Ramos (cell line): ENCODE measurements around the gene SLC45A2.
"Not testable (repeated sequence)": the region's sequence is repeated elsewhere in the genome, so short reads cannot be mapped to it uniquely, and the experiment has no call there.

Experiments
- in situ Hi-C: fragments of 300-500 bp; cut with MboI; formaldehyde crosslinking; loops from one replicate; pipeline ENCODE4 v1.14.3; 2022; ENCODE audit warnings: low sequenced_read_pairs; ENCODE audit not compliant: unreplicated experiment

The SLC45A2 gene

GRCh38 chr5:33984671-33985124 is at the start of gene SLC45A2:
Gene SLC45A2 (minus strand): TSS chr5:33984693. CDS start chr5:33984583, 110 bp downstream.
- in situ Hi-C loops: no loop called here

- in situ Hi-C loops: no loop called here
These were observed 47.5 kb upstream of the SLC45A2 start for GRCh38 chr5:34031966-34032365.

GRCh38 chr5:34031117-34031516 is 46.6 kb upstream of the SLC45A2 start:
- in situ Hi-C loops: no loop called here

- in situ Hi-C loops: not testable (repeated sequence)
These were observed 46.1 kb upstream of the SLC45A2 start for GRCh38 chr5:34030585-34030984.

GRCh38 chr5:34030048-34030447 is 45.6 kb upstream of the SLC45A2 start:
- in situ Hi-C loops: no loop called here

GRCh38 chr5:34028349-34028748 is 43.9 kb upstream of the SLC45A2 start:
- in situ Hi-C loops: no loop called here

- in situ Hi-C loops: no loop called here
These were observed 41.7 kb upstream of the SLC45A2 start for GRCh38 chr5:34026089-34026761.

- in situ Hi-C loops: loop anchor here (25.0 kb wide), 1 partner anchor 440 kb away; no protein-coding TSS in a partner anchor
These were observed 37.7 kb upstream of the SLC45A2 start for GRCh38 chr5:34022121-34022705.

GRCh38 chr5:34021334-34021733 is 36.8 kb upstream of the SLC45A2 start:
- in situ Hi-C loops: loop anchor here (25.0 kb wide), 1 partner anchor 441 kb away; no protein-coding TSS in a partner anchor

- in situ Hi-C loops: loop anchor here (25.0 kb wide), 1 partner anchor 442 kb away; no protein-coding TSS in a partner anchor
These were observed 36.2 kb upstream of the SLC45A2 start for GRCh38 chr5:34020726-34021125.

- in situ Hi-C loops: loop anchor here (25.0 kb wide), 1 partner anchor 445 kb away; no protein-coding TSS in a partner anchor
These were observed 32.8 kb upstream of the SLC45A2 start for GRCh38 chr5:34017254-34017653.

- in situ Hi-C loops: loop anchor here (25.0 kb wide), 1 partner anchor 446 kb away; no protein-coding TSS in a partner anchor
These were observed 32.3 kb upstream of the SLC45A2 start for GRCh38 chr5:34016750-34017149.

GRCh38 chr5:34016222-34016621 is 31.7 kb upstream of the SLC45A2 start:
- in situ Hi-C loops: loop anchor here (25.0 kb wide), 1 partner anchor 446 kb away; no protein-coding TSS in a partner anchor

GRCh38 chr5:34015120-34015822 is 30.8 kb upstream of the SLC45A2 start:
- in situ Hi-C loops: loop anchor here (25.0 kb wide), 1 partner anchor 447 kb away; no protein-coding TSS in a partner anchor

- in situ Hi-C loops: loop anchor here (25.0 kb wide), 1 partner anchor 448 kb away; no protein-coding TSS in a partner anchor
These were observed 30.1 kb upstream of the SLC45A2 start for GRCh38 chr5:34014626-34015025.

GRCh38 chr5:34013547-34013946 is 29.1 kb upstream of the SLC45A2 start:
- in situ Hi-C loops: loop anchor here (25.0 kb wide), 1 partner anchor 449 kb away; no protein-coding TSS in a partner anchor

GRCh38 chr5:34012791-34013190 is 28.3 kb upstream of the SLC45A2 start:
- in situ Hi-C loops: loop anchor here (25.0 kb wide), 1 partner anchor 450 kb away; no protein-coding TSS in a partner anchor

GRCh38 chr5:34011536-34011935 is 27.0 kb upstream of the SLC45A2 start:
- in situ Hi-C loops: loop anchor here (25.0 kb wide), 1 partner anchor 451 kb away; no protein-coding TSS in a partner anchor

GRCh38 chr5:34010146-34010545 is 25.7 kb upstream of the SLC45A2 start:
- in situ Hi-C loops: loop anchor here (25.0 kb wide), 1 partner anchor 452 kb away; no protein-coding TSS in a partner anchor

- in situ Hi-C loops: loop anchor here (25.0 kb wide), 1 partner anchor 453 kb away; no protein-coding TSS in a partner anchor
These were observed 25.1 kb upstream of the SLC45A2 start for GRCh38 chr5:34009610-34010009.
